B cell (primary cell): ENCODE data around the gene AADAT. TPM values are rescaled to one million over a fixed set of nuclear protein-coding genes. Genes with fewer than 3 reads are reported as not detected.
"Not testable (repeated sequence)": the region's sequence is repeated elsewhere in the genome, so short reads cannot be mapped to it uniquely, and the experiment has no call there.

ENCODE experiments used
- ATAC-seq: fragments of 200-7000 bp; cut with Tn5 transposase; one replicate; pipeline ENCODE4 v1.10.0; 2021; ENCODE audit warnings: low read depth, mild to moderate bottlenecking, moderate number of reproducible peaks, moderate library complexity
- CTCF ChIA-PET: fragments of 350-600 bp; sonication (Branson Sonifier 250); formaldehyde crosslinking; loops from one replicate; lab custom pipeline; 2021; ENCODE audit warnings: antibody characterized with exemption, inconsistent platforms; lab: Charles Lee
- POLR2A ChIA-PET: fragments of 350-600 bp; sonication (Branson Sonifier 250); formaldehyde crosslinking; loops from one replicate; lab custom pipeline; 2021; ENCODE audit warnings: antibody characterized with exemption; lab: Charles Lee
- DNase-seq: peaks from one replicate; pipeline ENCODE4 v3.0.0; 2013
- H2AFZ ChIP-seq: 2 replicates; pipeline ENCODE4 v1.6.1; 2012; ENCODE audit warnings: mild to moderate bottlenecking, low read depth, low read length; ENCODE audit not compliant: insufficient read depth, poor library complexity, severe bottlenecking
- H3K27ac ChIP-seq, 2 donors: 1 replicate in 1 of 2; 2 replicates in 1 of 2; pipeline ENCODE4 v1.5.1; 2012 to 2013; ENCODE audit warnings: low read length in 2 of 2, mild to moderate bottlenecking in 2 of 2, moderate library complexity in 1 of 2
- H3K27me3 ChIP-seq, 4 experiments: fragments of 200-600 bp in 1 of 4; sonication (generic) in 1 of 4; replicated peaks in 1 of 4; 1 replicate in 2 of 4; 2 replicates in 2 of 4; pipeline versions ENCODE4 v1.6.1 to v1.7.0; 2013 to 2016; ENCODE audit warnings: low read length in 3 of 4, mild to moderate bottlenecking in 2 of 4, mixed read lengths in 1 of 4, moderate library complexity in 1 of 4; ENCODE audit not compliant: insufficient read depth in 4 of 4, control insufficient read depth in 3 of 4; ENCODE audit errors: control extremely low read depth in 1 of 4
- H3K36me3 ChIP-seq, 2 experiments: replicated peaks in 1 of 2; 1 replicate in 1 of 2; 2 replicates in 1 of 2; pipeline versions ENCODE4 v1.6.1 to v1.7.1; 2013; ENCODE audit warnings: low read length in 1 of 2; ENCODE audit not compliant: insufficient read depth in 2 of 2, control insufficient read depth in 1 of 2; ENCODE audit errors: control extremely low read depth in 1 of 2, extremely low read depth in 1 of 2
- H3K4me1 ChIP-seq, 2 donors: fragments of 200-600 bp in 1 of 2; sonication (generic) in 1 of 2; 1 replicate in 1 of 2; 2 replicates in 1 of 2; pipeline versions ENCODE4 v1.5.1 to v1.6.1; 2013 to 2017; ENCODE audit warnings: low read length in 2 of 2; ENCODE audit not compliant: control insufficient read depth in 2 of 2, insufficient read depth in 2 of 2
- H3K4me2 ChIP-seq: replicated peaks from 2 replicates; pipeline ENCODE3; 2012; ENCODE audit warnings: mild to moderate bottlenecking, low read depth, low read length; ENCODE audit not compliant: poor library complexity, severe bottlenecking
- H3K4me3 ChIP-seq, 5 experiments: fragments of 200-600 bp in 1 of 5; sonication (generic) in 1 of 5; 1 replicate in 3 of 5; 2 replicates in 2 of 5; pipeline versions ENCODE4 v1.5.1 to v1.7.0; 2011 to 2016; ENCODE audit warnings: low read length in 4 of 5, mild to moderate bottlenecking in 4 of 5, low read depth in 2 of 5, control low read depth in 1 of 5, moderate library complexity in 1 of 5; ENCODE audit not compliant: insufficient read depth in 1 of 5; ENCODE audit errors: control extremely low read depth in 1 of 5, extremely low read depth in 1 of 5
- H3K79me2 ChIP-seq: fragments of 200-600 bp; sonication (generic); one replicate; pipeline ENCODE4 v1.6.0; 2016; ENCODE audit warnings: low read length; ENCODE audit not compliant: control insufficient read depth, insufficient read depth
- H3K9ac ChIP-seq: fragments of 200-600 bp; sonication (generic); 2 replicates; pipeline ENCODE4 v1.6.1; 2017; ENCODE audit warnings: mild to moderate bottlenecking, low read length, moderate library complexity
- H3K9me3 ChIP-seq, 3 donors: one replicate each; pipeline versions ENCODE4 v1.6.1 to v1.7.1; 2013; ENCODE audit warnings: low read length in 2 of 3; ENCODE audit not compliant: control insufficient read depth in 2 of 3, insufficient read depth in 1 of 3; ENCODE audit errors: control extremely low read depth in 1 of 3
- H4K20me1 ChIP-seq: 2 replicates; pipeline ENCODE4 v1.6.0; 2012; ENCODE audit warnings: mild to moderate bottlenecking, low read length; ENCODE audit not compliant: insufficient read depth, control insufficient read depth, poor library complexity, severe bottlenecking
- H3K27ac Mint-ChIP-seq: one replicate; pipeline ENCODE4 v1.8.0; 2021; ENCODE audit warnings: mixed read lengths
- H3K27me3 Mint-ChIP-seq: one replicate; pipeline ENCODE4 v1.8.0; 2021; ENCODE audit warnings: mixed read lengths
- H3K4me1 Mint-ChIP-seq: one replicate; pipeline ENCODE4 v1.8.0; 2021; ENCODE audit warnings: mixed read lengths
- H3K4me3 Mint-ChIP-seq: one replicate; pipeline ENCODE4 v1.8.0; 2021; ENCODE audit warnings: mixed read lengths
- H3K9me3 Mint-ChIP-seq: one replicate; pipeline ENCODE4 v1.8.0; 2022; ENCODE audit warnings: mixed read lengths; ENCODE audit not compliant: insufficient read depth
- CTCF ChIP-seq: fragments of 200-600 bp; IDR thresholded peaks from one replicate; pipeline ENCODE4 v1.8.0; 2022; ENCODE audit warnings: antibody characterized with exemption, mild to moderate bottlenecking
- EZH2 ChIP-seq: IDR thresholded peaks from 2 replicates; pipeline ENCODE4 v1.6.1; 2012; ENCODE audit warnings: borderline replicate concordance, low read depth, mild to moderate bottlenecking, moderate library complexity, low read length; ENCODE audit not compliant: insufficient read depth, poor library complexity, severe bottlenecking
- WGBS: methylation state at CpG from one replicate; pipeline ENCODE4 v1.1.5; 2013; ENCODE audit warnings: missing lambda C conversion rate; ENCODE audit not compliant: insufficient coverage; 5-methylcytosine and 5-hydroxymethylcytosine counted together
- intact Hi-C: fragments of 100-400 bp; cut with micrococcal nuclease; formaldehyde crosslinking; loops from one replicate; pipeline ENCODE4 v1.10.0; 2022
- polyA plus RNA-seq: library from polyadenylated mRNA; depleted of rRNA; stranded (reverse); fragments of >200 nt; gene quantifications from 2 replicates; pipeline ENCODE4 v1.2.3, GENCODE V29; 2012
- total RNA-seq, 2 donors: library from RNA; stranded (reverse); fragments of 120-200 nt in 1 of 2; gene quantifications; 1 replicate in 1 of 2; 2 replicates in 1 of 2; pipeline versions ENCODE4 v1.2.3 to v1.2.4, GENCODE V29; 2013 to 2022

The AADAT gene
- total and polyA plus RNA-seq, 2 donors (not counting 1 experiment from before 2014, with no cell fraction given), result not detected

- Histone ChIP-seq H3K27ac (no peak overlapping the region), H3K4me3 (no peak overlapping the region), H3K4me1 (no peaks in the 10 kb centered on the region), H3K4me2 (no peak overlapping the region), H3K27me3 (no peaks in the 10 kb centered on the region), H3K9me3 (no peaks in the 10 kb centered on the region), H3K79me2 (no peaks in the 10 kb centered on the region), H4K20me1 (no peaks in the 10 kb centered on the region), H3K36me3 (no peaks in the 10 kb centered on the region), H3K9ac (no peak overlapping the region), H2AFZ (no peak overlapping the region)
- DNase-seq (no peak), ATAC-seq (no peak)
- no CpG with 5 or more reads among the region's 4 CpGs for WGBS
- TF ChIP-seq CTCF, result no peak
- no peak for TF ChIP-seq EZH2
- intact Hi-C loops, result no loop called here
- ChIA-PET CTCF (no interaction called here), POLR2A (no interaction called here)
- H3K4me3 Mint-ChIP-seq, result no peak overlapping the region
- H3K27me3 Mint-ChIP-seq, result peaks cover 19% of the 10 kb centered on the region
- no peak overlapping the region for H3K27ac Mint-ChIP-seq
- no peaks in the 10 kb centered on the region for H3K9me3 Mint-ChIP-seq
- no peaks in the 10 kb centered on the region for H3K4me1 Mint-ChIP-seq
Measured at GRCh38 chr4:170114636-170115035, 24.9 kb upstream of the AADAT start.

DNA sequence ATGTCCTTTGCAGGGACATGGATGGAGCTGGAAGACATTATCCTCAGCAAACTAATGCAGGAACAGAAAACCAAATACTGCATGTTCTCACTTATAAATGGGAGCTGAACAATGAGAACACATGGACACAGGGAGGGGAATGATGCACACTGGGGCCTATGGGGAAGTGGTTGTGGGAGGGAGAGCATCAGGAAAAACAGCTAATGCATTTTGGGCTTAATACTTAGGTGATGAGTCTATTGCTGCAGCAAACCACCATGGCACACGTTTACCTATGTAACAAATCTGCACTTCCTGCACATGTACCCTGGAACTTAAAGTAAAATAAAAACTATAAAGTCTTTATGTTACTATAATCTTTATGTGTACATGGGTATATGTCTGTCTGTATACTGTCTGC is 24.4 kb upstream of the AADAT start:
- H3K9me3 Mint-ChIP-seq, POLR2A ChIA-PET, CTCF ChIA-PET, H3K4me3 ChIP-seq, H2AFZ ChIP-seq, H3K4me1 Mint-ChIP-seq, H3K9me3 ChIP-seq, H3K27ac ChIP-seq, H3K4me3 Mint-ChIP-seq, H3K27me3 ChIP-seq, H3K4me2 ChIP-seq, H3K9ac ChIP-seq, H3K4me1 ChIP-seq, H3K36me3 ChIP-seq, H3K27ac Mint-ChIP-seq, ATAC-seq, H4K20me1 ChIP-seq, H3K79me2 ChIP-seq, intact Hi-C loops, DNase-seq: not testable (repeated sequence)
- no CpG with 5 or more reads among the region's 1 CpG for WGBS
- peaks cover 19% of the 10 kb centered on the region for H3K27me3 Mint-ChIP-seq
